Endothelial cell of umbilical vein (primary cell): ENCODE measurements around the gene BCR. TPM values are rescaled to one million over a fixed set of nuclear protein-coding genes. Genes with fewer than 3 reads are reported as not detected.

Source experiments
- BruUV-seq: library from RNA; stranded (reverse); fragments of 400-500 nt; replicated peaks from 2 replicates; lab custom pipeline; 2021; lab: Mats Ljungman, UMichigan
- CTCF ChIA-PET: fragments of 300-600, 350-600 bp; sonication (Branson Sonifier 250); formaldehyde crosslinking; loops from one replicate; lab custom pipeline; 2021; ENCODE audit warnings: antibody characterized with exemption, inconsistent platforms; lab: Charles Lee
- POLR2A ChIA-PET: fragments of 300-600, 350-600 bp; sonication (Branson Sonifier 250); formaldehyde crosslinking; loops from one replicate; lab custom pipeline; 2021; ENCODE audit warnings: antibody characterized with exemption, inconsistent platforms; lab: Charles Lee
- DNase-seq: peaks from one replicate; pipeline ENCODE4 v3.0.0-alpha.2; 2011; ENCODE audit warnings: low read depth, low spot score
- FAIRE-seq: peaks from 2 replicates; lab custom pipeline; 2011; peaks lifted over from hg19 to GRCh38; lab: Jason Lieb, UNC
- H2AFZ ChIP-seq: 2 replicates; pipeline ENCODE4 v1.6.0; 2012; ENCODE audit warnings: low read depth, low read length, control low read depth, inconsistent platforms
- H3K27ac ChIP-seq: 2 replicates; pipeline ENCODE4 v1.5.1; 2011; ENCODE audit warnings: low read depth, mild to moderate bottlenecking, control low read depth, low read length, moderate library complexity; ENCODE audit not compliant: insufficient read depth
- H3K27me3 ChIP-seq, 2 experiments: 2 replicates each; pipeline versions ENCODE4 v1.6.0 to v1.6.1; 2011; ENCODE audit warnings: low read length in 2 of 2, mixed read lengths in 1 of 2; ENCODE audit not compliant: control insufficient read depth in 2 of 2, insufficient read depth in 2 of 2
- H3K36me3 ChIP-seq, 2 experiments: 2 replicates in 1 of 2; 3 replicates in 1 of 2; pipeline ENCODE4 v1.5.1; 2011; ENCODE audit warnings: low read length in 2 of 2, mild to moderate bottlenecking in 1 of 2, moderate library complexity in 1 of 2; ENCODE audit not compliant: control insufficient read depth in 2 of 2, insufficient read depth in 2 of 2; ENCODE audit errors: extremely low read depth in 1 of 2
- H3K4me1 ChIP-seq: 3 replicates; pipeline ENCODE4 v1.5.1; 2011; ENCODE audit warnings: mild to moderate bottlenecking, low read length; ENCODE audit not compliant: control insufficient read depth, insufficient read depth; ENCODE audit errors: extremely low read depth
- H3K4me2 ChIP-seq: 2 replicates; pipeline ENCODE4 v1.6.1; 2011; ENCODE audit warnings: low read length, control low read depth, mixed read lengths; ENCODE audit not compliant: insufficient read depth
- H3K4me3 ChIP-seq, 3 experiments: fragments of 200-600 bp in 1 of 3; sonication (generic), shearing (Covaris generic) in 1 of 3; replicated peaks in 1 of 3; 2 replicates each; pipeline ENCODE4 v1.5.1; 2011 to 2016; ENCODE audit warnings: control low read depth in 3 of 3, low read length in 3 of 3, mild to moderate bottlenecking in 2 of 3, inconsistent platforms in 1 of 3, low read depth in 1 of 3, moderate library complexity in 1 of 3; ENCODE audit not compliant: insufficient read depth in 1 of 3
- H3K79me2 ChIP-seq: 2 replicates; pipeline ENCODE4 v1.6.0; 2012; ENCODE audit warnings: low read length, inconsistent platforms; ENCODE audit not compliant: control insufficient read depth, insufficient read depth
- H3K9ac ChIP-seq: replicated peaks from 2 replicates; pipeline ENCODE3; 2011; ENCODE audit warnings: low read length, control low read depth; ENCODE audit not compliant: insufficient read depth; ENCODE audit errors: extremely low read depth
- H3K9me1 ChIP-seq: replicated peaks from 3 replicates; pipeline ENCODE4 v1.6.0; 2011; ENCODE audit warnings: mild to moderate bottlenecking, low read length; ENCODE audit not compliant: control insufficient read depth, insufficient read depth; ENCODE audit errors: extremely low read depth
- H3K9me3 ChIP-seq: replicated peaks from 2 replicates; pipeline ENCODE4 v1.5.1; 2012; ENCODE audit warnings: low read length, inconsistent platforms; ENCODE audit not compliant: control insufficient read depth, insufficient read depth
- H4K20me1 ChIP-seq: replicated peaks from 2 replicates; pipeline ENCODE3; 2011; ENCODE audit warnings: mild to moderate bottlenecking, low read length; ENCODE audit not compliant: control insufficient read depth, insufficient read depth; ENCODE audit errors: extremely low read depth
- CTCF ChIP-seq, 2 donors: IDR thresholded peaks; 1 replicate in 1 of 2; 2 replicates in 1 of 2; pipeline ENCODE4 v1.5.1; 2011; ENCODE audit warnings: low read length in 2 of 2, mild to moderate bottlenecking in 2 of 2, moderate library complexity in 2 of 2, control low read depth in 1 of 2, inconsistent platforms in 1 of 2, low read depth in 1 of 2; ENCODE audit not compliant: insufficient read depth in 1 of 2; ENCODE audit errors: extremely low read depth in 1 of 2
- EZH2 ChIP-seq: IDR thresholded peaks from 2 replicates; pipeline ENCODE4 v1.6.1; 2012; ENCODE audit warnings: borderline replicate concordance, low read depth, mild to moderate bottlenecking, moderate library complexity, low read length, inconsistent platforms; ENCODE audit not compliant: severe bottlenecking
- FOS ChIP-seq: IDR thresholded peaks from 2 replicates; pipeline ENCODE4 v1.6.1; 2011; ENCODE audit warnings: mild to moderate bottlenecking, low read length, moderate library complexity, borderline replicate concordance; ENCODE audit not compliant: insufficient read depth
- GATA2 ChIP-seq: IDR thresholded peaks from 2 replicates; pipeline ENCODE4 v1.7.0; 2011; ENCODE audit warnings: low read depth, mild to moderate bottlenecking, moderate library complexity, mixed read lengths, low read length; ENCODE audit not compliant: insufficient read length, insufficient read depth
- JUN ChIP-seq: IDR thresholded peaks from 2 replicates; pipeline ENCODE4 v1.6.1; 2011; ENCODE audit warnings: borderline replicate concordance, low read depth; ENCODE audit not compliant: insufficient read length, insufficient read depth
- MAX ChIP-seq: IDR thresholded peaks from 2 replicates; pipeline ENCODE4 v1.6.1; 2011; ENCODE audit not compliant: insufficient read depth, insufficient read length
- MYC ChIP-seq: IDR thresholded peaks from one replicate; pipeline ENCODE4 v1.6.1; 2011; ENCODE audit warnings: mild to moderate bottlenecking, low read depth, low read length
- POLR2A ChIP-seq: IDR thresholded peaks from 2 replicates; pipeline ENCODE4 v1.6.1; 2012; ENCODE audit warnings: low read depth, mild to moderate bottlenecking, control low read depth, low read length
- POLR2AphosphoS5 ChIP-seq: IDR thresholded peaks from 2 replicates; pipeline ENCODE4 v1.6.1; 2012; ENCODE audit warnings: low read depth, mild to moderate bottlenecking, control low read depth, low read length, moderate library complexity; ENCODE audit not compliant: insufficient read depth
- dilution Hi-C: fragments of 300-500 bp; cut with MboI; formaldehyde crosslinking; loops from one replicate; pipeline ENCODE4 v1.15.0; 2019; ENCODE audit warnings: low sequenced_read_pairs; ENCODE audit not compliant: extremely low pct_ligation_motif_present
- intact Hi-C: fragments of 100-400 bp; cut with micrococcal nuclease; formaldehyde crosslinking; loops from one replicate; pipeline ENCODE4 v1.10.0; 2022
- polyA plus RNA-seq, 4 experiments: library from polyadenylated mRNA; depleted of rRNA in 3 of 4; stranded (reverse) in 3 of 4; unstranded in 1 of 4; fragments of >200 nt; gene quantifications; 2 replicates each; pipeline versions ENCODE4 v1.2.1 to v1.2.3, GENCODE V29; 2011 to 2012; ENCODE audit warnings: missing spikeins in 1 of 4
- total RNA-seq: library from RNA; stranded (reverse); gene quantifications from 2 replicates; pipeline ENCODE4 v1.2.3, GENCODE V29; 2021

Gene BCR
- total and polyA plus RNA-seq, 2 donors (not counting 3 experiments of a cell fraction or from before 2014, with no cell fraction given) = 129 to 141 TPM

- no TSS peak for BruUV-seq
- Histone ChIP-seq H2AFZ (no peak overlapping the region), H3K4me2 (no peak overlapping the region), H3K9ac (no peak overlapping the region), H3K9me3 (no peaks in the 10 kb centered on the region), H3K4me3 (no peak overlapping the region), H3K36me3 (peaks cover 0 to 5% of the 10 kb centered on the region in 2 experiments), H4K20me1 (no peaks in the 10 kb centered on the region), H3K4me1 (peaks cover 17% of the 10 kb centered on the region), H3K9me1 (no peaks in the 10 kb centered on the region), H3K79me2 (peaks cover 96% of the 10 kb centered on the region), H3K27ac (no peak overlapping the region), H3K27me3 (no peaks in the 10 kb centered on the region)
- intact Hi-C loops (no loop called here), dilution Hi-C loops (no loop called here)
- no peak for DNase-seq
- CTCF ChIA-PET = interaction anchor here (0.8 to 1.2 kb wide), 3 partner anchors 10 to 54 kb away, joined by 3 to 4 read pairs (median 3); no protein-coding TSS in a partner anchor
- TF ChIP-seq GATA2 = no peak
- TF ChIP-seq JUN = no peak
- no peak for TF ChIP-seq MYC
- no peak for FAIRE-seq
- POLR2A ChIA-PET = no interaction called here
Measured at GRCh38 chr22:23236440-23237184, 56.3 kb downstream of the BCR start.

- FAIRE-seq = no peak
- TF ChIP-seq JUN (no peak), FOS (no peak), EZH2 (no peak), POLR2A (no peak), GATA2 (no peak), POLR2AphosphoS5 (no peak), CTCF (IDR thresholded peaks at IDR 0.05; ENCODE audit: extremely low read depth in 1 of 2, insufficient read depth in 1 of 2, low read depth in 1 of 2, low read length in 2 of 2) (no peak), MAX (no peak), MYC (no peak)
- POLR2A ChIA-PET = no interaction called here
Measured at GRCh38 chr22:23237201-23237798, 57.0 kb downstream of the BCR start.

More at GRCh38 chr22:23237201-23237798, 57.0 kb downstream of the BCR start:
- DNase-seq = no peak
- Histone ChIP-seq H3K27ac (no peak overlapping the region), H3K4me3 (no peak overlapping the region), H3K79me2 (peaks cover 96% of the 10 kb centered on the region), H3K9me1 (no peaks in the 10 kb centered on the region), H3K4me1 (peaks cover 24% of the 10 kb centered on the region), H3K9me3 (no peaks in the 10 kb centered on the region), H3K36me3 (peaks cover 0 to 3% of the 10 kb centered on the region in 2 experiments), H4K20me1 (no peaks in the 10 kb centered on the region), H2AFZ (no peak overlapping the region), H3K27me3 (no peaks in the 10 kb centered on the region), H3K9ac (no peak overlapping the region), H3K4me2 (no peak overlapping the region)
- dilution Hi-C loops (no loop called here), intact Hi-C loops (no loop called here)
- CTCF ChIA-PET = interaction anchor here (0.8 to 1.2 kb wide), 5 partner anchors 8 to 54 kb away, joined by 3 to 4 read pairs (median 3); no protein-coding TSS in a partner anchor
- no TSS peak for BruUV-seq
